Muscle of arm (tissue), 12 donors: ENCODE measurements around the gene LIMK2. TPM values are rescaled to one million over a fixed set of nuclear protein-coding genes. Genes with fewer than 3 reads are reported as not detected.
"Not testable (repeated sequence)": the region's sequence is repeated elsewhere in the genome, so short reads cannot be mapped to it uniquely, and the experiment has no call there.

ENCODE experiments used
- DNase-seq: peaks from one replicate; pipeline ENCODE4 v3.0.0-alpha.2; 2013
- polyA plus RNA-seq, 12 donors: library from polyadenylated mRNA; unstranded; fragments of 120-200 nt; gene quantifications; one replicate each; pipeline ENCODE4 v1.2.1, GENCODE V29; 2013; ENCODE audit not compliant: insufficient read length in 12 of 12

Gene LIMK2
- polyA plus RNA-seq, 12 donors = 17.9 to 34.8 (median 22.7) TPM; not detected in 1

DNA sequence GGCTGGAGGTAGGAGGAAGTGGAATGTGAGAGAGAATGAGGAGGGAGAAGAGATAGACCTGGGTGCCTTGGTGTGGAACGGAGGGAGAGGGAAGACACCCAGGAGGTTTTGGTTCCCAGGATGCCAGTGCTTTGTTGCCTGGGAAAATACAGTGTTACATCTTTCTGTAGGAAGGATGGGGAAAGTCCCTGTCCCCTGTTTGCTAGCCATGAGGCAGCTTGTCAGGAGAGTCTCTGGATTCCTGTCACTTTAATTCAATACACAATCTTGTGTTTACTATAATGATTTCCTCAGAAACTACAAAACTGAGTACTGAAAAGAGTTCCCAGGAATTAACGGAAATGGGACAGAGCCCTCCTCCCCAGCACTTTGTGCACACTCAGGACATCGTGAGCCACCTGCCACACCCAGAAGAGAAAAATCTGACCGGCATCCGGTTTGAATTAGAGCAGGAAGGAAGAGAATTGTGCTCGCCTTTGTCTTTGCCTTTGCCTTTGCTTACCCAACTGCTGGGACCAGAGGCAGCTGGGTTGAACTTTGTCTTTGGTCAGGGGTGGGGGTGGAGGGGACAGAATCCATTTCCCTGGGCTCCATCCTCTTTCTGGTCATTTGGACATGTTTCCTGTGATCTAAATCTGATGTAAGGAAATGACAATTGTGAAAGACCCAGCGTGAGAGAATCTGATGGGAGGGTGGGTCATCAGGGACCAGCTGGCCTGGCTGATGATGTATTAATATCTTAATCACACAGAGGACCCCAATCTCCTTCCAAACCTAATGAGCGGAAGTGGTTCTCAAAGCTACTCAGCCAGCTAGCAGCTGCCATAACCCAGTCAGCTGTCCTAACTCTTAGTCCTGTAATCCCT lies 1.3 kb upstream of the LIMK2 start:
- DNase-seq = no peak

DNA sequence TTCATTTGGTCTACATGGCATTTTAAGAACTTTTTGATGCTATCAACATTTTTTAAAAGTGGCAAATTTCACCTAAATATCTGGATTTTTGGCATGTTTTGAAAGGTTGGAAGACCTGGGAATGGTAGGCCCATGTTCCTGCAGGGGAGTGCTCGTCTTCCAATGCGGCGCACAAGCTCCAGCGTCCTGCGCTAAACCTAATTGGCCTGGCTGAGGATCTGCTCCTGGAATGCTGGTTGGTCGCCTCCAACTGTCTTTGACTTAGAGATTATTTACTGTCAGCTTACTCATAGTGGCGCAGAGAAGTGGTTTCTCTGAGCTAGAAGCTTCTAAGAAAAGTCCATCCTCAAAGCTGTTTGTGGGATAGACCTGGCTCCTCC lies 626 bp upstream of the LIMK2 start:
- DNase-seq = no peak

DNA sequence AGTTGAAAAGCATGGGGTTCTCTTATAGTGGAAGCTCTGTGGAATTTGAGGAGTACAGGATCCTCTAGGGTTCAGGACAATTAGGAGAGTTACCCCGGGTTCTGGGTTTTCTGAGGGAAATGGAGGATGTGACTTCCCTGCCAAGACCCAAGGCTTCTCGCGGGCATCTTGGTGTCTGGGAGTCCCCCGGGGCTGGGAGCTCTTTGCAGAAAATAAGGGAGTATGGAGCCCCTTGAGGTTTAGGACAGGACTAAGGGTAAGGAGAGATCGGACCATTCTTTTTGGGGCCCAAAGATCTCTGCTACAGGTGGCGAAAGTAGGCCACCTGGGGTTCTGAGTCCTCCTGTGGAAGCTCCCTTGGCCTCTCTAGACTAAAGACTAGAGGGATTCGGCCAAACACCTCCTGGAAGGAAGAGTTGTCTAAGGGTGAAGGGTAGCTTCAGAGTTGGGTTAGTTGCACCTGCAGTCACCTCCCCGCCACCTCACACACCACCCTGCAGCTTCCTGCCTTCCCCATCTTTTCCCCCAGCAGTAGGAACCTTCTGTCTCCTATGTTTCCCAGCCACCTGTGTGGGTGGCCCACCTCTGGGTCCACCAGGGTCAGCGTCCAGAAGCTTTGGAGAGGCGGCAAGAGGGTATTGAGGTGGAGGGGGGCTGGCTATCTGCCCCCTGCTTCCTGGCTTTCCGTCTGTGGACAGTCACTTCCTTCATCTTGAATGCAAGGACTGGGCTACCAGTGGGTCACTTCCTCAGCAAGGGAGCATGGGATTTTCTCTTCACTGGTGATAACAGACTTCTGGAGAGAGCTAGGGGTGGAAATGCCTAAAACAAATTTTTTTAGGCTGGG lies 908 bp downstream of the LIMK2 start:
- DNase-seq = no peak

DNA sequence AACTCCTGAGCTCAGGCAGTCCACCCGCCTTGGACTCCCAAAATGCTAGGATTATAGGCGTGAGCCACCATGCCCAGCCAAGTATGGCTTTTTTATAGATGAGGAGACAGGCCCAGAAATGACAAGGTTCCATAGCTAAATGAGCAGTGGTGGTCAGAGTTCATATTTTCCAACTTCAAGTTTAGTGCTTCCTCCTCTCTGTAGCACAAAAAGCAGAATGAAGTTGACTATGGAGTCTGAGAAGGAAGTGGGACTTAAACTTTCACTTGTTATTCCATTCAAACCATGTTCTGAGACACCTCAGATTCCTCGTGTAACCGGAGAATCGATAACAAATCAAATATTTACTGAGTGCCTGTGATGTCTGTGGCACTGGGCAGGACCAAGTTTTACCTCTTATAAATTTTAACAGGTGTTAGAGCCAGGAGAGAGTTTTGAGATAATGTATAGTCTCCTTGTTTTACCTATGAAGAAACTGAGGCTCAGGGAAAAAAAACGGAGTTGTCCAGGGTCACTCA lies 3.0 kb downstream of the LIMK2 start:
- DNase-seq = no peak

DNA sequence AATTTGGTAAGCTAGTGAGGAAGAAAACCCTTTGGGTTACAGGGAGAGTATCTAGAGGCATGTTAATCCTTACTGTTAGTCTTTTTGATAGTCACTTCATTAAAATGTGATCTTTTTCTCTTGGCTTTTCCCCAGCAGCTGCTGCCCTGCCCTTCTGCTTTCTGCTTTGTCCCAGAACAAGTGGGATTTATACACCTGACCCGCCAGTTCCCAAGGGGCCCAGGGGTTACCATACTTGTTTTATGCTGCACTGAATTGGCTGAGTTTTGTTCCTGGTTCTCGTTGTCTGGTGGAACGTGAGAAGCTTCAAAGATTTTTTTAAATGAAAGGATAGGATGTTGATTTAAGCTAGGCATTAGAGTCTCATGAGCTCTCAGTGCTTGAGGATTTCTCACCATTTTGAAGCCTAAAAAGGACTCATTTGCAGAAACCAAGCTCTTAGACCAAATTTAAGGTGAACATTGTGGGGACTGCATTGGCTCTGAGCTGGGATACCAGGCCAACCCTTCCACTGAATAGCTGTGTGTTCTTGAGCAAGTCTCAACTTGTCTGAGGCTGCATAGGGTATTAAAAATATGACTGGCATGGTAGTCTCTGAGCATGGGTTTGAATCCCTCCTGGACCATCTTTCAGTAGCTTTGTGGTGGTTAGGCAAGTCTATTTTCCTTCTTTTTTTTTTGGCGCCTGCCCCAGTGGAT lies 6.6 kb downstream of the LIMK2 start:
- no peak for DNase-seq

DNA sequence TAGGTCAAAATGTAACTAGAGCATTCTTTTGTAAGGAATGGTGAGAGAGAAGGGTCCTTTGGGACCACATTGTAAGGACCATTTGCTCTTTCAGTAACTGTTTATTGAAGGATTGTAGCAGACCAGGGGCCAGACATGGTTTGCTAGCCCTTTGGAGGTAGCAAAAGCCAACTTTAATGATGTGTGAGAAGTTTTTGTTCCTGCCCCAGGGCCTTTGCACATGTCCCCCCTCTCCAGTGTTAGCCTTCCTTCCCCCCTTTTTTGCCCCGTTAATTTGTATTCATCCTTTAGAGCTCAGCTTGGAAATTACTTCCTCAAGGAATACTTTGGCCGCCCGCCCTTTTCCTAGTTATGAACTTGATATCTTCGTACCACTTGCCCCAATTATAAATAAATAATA lies 9.0 kb downstream of the LIMK2 start:
- no peak for DNase-seq

DNA sequence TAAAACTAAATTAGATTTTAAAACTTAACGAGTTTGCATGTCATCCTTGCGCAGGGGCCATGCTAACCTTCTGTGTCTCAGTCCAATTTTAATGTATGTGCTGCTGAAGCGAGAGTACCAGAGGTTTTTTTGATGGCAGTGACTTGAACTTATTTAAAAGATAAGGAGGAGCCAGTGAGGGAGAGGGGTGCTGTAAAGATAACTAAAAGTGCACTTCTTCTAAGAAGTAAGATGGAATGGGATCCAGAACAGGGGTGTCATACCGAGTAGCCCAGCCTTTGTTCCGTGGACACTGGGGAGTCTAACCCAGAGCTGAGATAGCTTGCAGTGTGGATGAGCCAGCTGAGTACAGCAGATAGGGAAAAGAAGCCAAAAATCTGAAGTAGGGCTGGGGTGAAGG lies 10.6 kb downstream of the LIMK2 start:
- no peak for DNase-seq

DNA sequence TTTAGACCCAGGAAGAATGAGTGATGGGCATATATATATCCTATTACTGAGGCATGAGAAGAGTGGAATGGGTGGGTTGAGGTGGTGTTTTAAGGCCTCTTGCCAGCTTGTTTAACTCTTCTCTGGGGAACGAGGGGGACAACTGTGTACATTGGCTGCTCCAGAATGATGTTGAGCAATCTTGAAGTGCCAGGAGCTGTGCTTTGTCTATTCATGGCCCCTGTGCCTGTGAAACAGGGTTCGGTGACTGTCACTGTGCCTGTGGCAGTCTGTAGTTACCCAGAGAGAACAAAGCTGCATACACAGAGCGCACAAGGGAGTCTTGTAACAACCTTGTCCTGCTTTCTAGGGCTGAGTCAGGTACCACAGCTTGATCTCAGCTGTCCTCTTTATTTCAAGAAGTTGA lies 11.7 kb downstream of the LIMK2 start:
- no peak for DNase-seq

DNA sequence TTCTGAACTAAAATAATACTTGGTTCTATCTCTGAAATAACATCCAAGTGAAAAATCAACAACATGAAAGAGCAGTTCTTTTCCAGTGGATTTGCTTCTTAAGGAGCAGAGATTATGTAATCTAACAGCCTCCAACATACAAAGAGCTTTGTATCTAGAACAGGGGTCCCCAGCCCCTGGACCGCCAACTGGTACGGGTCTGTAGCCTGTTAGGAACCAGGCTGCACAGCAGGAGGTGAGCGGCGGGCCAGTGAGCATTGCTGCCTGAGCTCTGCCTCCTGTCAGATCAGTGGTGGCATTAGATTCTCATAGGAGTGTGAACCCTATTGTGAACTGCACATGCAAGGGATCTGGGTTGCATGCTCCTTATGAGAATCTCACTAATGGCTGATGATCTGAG lies 12.6 kb downstream of the LIMK2 start:
- not testable (repeated sequence) for DNase-seq

DNA sequence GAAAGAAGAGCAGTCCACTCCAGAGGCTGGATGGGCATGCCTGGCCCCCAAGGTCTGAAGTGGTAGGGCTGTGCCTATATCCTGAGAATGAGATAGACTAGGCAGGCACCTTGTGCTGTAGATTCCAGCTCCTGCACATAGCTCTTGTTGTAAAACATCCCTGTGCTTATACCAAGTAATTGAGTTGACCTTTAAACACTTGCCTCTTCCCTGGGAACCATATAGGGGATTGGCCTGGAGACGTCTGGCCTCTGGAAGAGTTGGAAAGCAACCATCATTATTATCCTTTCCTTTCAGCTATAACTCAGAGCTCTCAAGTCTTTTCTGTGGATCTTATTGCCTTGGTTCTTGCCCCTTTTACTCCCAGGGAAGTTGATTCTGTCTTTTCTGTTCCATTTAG lies 15.1 kb downstream of the LIMK2 start:
- no peak for DNase-seq

DNA sequence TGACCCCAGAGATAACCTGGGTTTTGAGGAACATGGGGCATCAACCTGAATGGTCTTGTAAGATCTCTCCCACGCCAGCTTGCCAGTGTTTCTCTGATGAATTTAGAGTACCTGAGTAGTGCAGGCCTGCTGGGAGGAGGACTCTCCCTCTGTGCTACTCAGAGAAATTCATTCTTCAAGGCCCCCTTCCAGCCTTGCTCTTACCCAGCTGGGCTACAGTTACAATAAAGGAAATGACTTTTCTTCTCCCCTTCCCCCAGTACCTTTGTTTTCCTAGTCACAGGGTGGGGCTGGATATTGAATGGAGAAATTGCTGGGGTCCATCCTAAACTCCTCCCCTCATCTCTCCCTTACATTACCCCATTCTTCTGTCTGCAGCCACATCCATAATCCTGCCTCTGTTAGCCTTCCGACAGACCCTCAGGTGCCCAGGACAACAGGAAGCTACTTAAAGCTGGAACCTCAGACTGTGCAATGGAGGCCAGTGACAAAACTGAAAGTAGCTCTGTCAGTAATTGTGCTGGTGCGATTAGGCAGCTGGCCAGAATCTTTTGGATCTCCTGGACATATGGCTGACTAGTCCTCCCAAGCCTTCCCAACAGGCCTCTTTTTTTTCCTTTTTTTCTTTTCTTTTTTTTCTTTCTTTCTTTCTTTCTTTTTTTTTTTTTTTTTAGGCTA lies 17.4 kb downstream of the LIMK2 start:
- peak; percentile 59 for DNase-seq

DNA sequence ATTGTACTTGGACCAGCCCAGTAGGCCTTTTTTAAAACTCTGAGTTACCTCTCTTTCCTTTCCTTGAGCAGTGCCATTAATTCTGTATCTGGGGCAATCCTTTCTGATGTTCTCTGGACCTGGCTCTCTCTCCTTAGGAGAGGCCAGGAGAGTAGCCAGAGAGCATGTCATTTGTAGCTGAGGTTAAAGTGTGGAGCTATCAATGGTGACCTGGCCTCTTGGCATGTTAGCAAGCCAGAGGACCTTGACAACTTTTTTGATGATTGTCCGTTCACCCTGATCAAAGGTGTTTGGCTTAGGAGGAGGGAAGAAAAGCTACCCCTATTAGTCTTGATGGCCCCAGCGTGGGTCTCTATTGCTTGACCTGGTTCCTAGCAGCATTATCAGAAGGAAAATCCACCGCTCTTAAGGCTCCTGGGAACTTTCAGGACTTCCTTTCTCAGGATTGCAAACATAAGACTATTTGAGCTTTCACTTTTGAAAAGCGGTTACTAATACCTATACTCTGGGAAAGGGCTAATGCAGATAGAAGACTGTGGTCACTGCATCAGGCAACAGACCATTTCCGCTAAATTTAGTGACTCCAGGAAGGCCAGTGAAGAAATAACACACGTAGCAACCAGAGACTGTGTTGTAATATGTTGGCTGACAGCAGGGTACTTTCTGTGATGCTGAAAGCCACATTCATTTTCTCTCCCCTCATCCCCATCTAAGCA lies 18.2 kb downstream of the LIMK2 start:
- no peak for DNase-seq

DNA sequence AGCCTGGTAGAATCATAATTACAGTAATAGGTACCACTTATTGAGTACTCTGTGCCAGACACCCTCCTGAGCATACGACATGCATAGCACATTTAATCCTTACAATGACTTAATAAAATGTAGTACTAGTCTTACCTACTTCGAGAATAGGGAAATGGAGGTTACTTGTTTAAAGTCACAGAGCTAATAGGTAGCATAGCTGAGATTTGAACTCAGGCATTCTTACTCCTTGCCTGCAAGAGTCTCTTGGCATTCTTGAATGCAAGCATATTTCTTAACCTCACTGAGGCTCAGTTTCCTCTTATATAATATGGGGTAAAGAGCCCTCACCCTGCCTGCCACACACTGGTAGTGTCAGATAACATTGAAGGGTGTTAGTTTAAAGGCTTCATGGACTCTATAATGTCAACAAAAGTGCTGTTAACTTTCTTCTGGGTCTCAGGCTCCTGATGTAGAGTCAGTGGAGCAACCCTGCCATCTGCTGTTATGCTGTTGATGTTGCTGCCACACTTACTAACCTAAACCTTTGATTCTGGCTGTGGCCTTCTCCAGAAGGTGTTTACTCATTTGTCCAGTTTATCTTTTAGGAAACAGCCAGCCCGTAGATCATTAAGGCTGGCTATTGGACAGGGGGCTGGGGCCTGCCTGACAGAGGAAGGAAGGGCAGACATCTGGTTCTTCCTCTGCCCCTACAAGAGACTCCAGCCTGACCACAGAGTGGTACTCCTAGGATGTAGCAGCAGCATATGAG lies 18.9 kb downstream of the LIMK2 start:
- peak; percentile 46 for DNase-seq

DNA sequence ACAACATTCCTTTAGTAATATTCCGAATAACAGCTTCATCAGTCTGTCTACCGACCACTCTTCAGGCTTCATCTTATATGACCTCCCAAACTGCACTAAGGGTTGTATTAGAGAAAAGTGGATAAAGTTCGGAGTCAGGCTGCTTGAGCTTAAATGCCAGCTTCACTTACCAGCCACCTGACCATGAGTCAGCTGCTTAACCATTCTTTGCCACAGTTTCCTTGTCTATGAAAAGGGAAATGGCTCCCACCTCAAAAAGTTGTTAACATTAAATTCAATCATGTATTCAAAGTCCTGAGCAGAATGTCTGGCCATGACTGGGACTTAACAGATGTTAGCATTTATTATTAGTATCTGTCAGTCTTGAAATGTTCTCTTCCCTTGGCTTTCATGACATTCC lies 20.9 kb downstream of the LIMK2 start:
- no peak for DNase-seq

DNA sequence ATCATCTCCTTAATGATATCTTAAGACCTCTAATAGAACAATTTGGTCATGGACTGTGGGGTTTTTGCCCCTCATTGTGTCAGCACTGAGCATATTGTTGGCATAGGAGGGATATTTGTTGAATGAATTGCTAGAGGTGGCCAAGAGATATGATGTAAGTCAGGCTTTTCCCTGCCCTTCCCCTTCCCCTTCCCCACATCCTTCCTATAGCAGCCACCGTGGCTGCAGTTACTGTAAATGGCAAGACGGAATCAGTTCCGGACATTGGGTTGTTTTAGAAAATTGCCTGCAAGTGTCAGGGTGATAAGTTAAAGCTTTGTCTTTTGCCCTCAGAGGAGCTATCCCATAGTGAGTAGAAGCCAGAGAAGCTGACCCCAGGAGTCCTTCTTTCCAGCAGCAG lies 23.0 kb downstream of the LIMK2 start:
- DNase-seq = no peak

DNA sequence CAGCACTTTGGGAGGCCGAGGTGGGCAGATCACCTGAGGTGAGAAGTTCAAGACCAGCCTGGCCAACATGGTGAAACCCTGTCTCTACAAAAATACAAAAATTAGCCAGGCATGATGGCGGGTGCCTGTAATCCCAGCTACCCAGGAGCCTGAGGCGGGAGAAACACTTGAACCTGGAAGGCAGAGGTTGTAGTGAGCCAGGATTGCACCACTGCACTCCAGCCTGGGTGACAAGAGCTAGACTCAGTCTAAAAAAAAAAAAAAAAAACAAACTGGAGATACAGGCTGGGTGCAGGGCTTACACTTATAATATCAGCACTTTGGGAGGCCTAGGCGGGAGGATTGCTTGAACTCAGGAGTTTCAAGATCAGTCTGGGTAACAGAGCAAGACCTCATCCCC lies 23.9 kb downstream of the LIMK2 start:
- not testable (repeated sequence) for DNase-seq

DNA sequence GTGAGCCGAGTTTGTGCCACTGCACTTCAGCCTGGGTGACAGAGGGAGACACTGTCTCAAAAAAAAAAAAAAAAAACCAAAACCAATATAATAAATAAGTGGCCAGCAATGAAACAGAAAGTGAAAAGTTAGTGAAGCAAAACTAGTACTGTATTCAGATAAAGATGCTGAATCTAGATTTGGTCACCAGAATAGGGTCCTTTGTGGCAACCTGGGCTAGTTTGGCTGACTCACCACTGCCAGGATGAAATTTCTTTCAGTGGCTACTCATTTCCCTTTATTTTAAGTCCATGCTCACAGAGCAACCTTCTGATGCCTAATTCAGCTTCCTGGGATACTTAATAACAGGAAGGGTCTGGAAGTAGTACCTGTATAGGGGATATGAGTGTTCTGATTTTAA lies 26.0 kb downstream of the LIMK2 start:
- no peak for DNase-seq

DNA sequence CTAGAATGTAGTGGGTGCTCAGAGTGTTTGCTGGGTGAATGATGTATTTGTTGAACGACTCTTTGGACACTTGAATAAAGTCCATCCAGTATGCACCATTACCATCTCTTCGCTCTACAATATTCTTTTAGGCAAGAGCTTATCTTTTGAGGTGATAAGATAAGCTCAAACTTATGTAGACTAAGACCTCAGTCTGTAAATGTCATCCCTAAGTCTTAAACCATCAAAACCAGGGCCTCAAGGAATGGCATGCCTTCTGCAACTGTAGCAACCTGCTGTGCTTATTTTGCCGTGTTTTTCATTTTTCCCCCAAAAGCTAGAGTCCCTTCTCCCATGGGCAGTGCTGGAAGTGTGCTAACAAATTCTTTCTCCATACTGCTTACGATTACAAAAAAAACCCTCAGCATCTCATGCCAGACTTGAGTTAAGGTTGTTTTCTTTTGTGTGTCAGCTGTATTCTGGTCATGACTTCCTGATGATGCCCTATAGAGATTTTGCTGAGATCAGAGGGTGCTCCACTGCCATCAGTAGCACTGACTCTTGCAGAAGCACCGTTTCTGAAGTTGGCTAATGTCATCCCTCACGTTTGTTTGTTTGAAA lies 27.8 kb downstream of the LIMK2 start:
- DNase-seq = no peak

DNA sequence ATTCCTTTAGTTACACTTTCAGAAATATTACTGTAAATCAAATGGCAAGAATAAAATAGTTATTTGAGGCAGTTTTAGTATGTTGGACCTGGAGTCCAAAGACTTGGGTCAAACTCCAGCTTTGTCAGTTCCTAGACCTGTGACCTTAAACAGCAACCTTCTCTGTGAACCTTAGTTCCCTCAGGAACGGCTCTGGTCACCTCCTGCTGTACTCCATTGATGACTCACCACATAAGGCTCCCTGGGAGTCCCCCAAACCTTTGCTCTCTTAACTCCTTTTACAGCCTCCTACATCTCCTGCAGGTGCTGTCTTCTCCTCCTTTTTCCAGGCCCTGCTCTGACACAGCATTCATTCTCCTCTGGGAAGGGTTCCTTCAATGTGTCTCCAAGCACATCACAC lies 29.1 kb downstream of the LIMK2 start:
- DNase-seq = no peak

DNA sequence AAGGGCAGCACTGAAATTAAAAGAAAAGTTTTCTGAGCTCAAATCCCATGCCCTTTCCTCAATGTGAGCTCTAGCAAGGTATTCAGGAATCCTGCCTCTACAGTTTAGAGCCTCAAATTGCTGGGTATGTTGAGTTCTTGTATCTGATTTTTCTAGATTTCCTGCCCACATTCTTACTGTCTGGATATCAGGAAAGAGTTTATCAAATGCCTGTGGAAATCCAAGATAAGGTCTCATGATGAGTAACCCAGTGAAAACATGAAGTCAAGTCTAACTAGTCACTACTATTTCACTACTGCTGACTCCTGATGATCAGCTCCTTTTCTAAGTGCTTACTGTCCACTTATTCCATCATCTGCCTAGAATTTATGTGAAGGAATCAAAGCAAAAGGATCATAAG lies 29.8 kb downstream of the LIMK2 start:
- DNase-seq = no peak
